ENCODE measurements around the gene PVRIG.
"Not testable (repeated sequence)": the region's sequence is repeated elsewhere in the genome, so short reads cannot be mapped to it uniquely, and the experiment has no call there.

DNA sequence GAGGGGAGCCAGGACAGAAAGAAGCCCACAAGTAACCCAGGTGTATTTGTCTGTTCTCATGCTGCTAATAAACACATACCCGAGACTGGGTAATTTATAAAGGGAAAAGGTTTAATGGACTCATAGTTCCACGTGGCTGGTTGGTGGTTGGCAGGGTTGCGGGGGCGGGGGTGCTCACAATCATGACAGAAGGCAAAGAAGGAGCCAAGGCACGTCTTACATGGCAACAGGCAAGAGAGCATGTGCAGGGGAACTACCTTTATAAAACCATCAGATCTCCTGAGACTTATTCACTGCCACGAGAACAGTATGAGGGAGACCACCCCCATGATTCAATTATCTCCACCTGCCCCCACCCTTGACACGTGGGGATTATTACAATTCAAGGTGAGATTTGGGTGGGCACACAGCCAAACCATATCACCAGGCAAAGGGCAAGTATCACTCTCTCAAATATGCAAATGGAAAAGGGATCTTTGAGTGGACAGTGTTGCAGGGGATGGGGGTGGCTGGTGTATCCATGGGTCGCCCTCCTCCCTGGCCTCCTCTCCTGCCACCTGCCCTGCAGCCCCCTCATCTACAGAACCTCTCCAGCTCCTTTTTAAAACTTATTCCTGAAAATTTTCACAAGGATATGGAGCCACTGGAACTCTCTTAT, 15.0 kb downstream of the PVRIG start:
- TF ChIP-seq, protein P1, sequence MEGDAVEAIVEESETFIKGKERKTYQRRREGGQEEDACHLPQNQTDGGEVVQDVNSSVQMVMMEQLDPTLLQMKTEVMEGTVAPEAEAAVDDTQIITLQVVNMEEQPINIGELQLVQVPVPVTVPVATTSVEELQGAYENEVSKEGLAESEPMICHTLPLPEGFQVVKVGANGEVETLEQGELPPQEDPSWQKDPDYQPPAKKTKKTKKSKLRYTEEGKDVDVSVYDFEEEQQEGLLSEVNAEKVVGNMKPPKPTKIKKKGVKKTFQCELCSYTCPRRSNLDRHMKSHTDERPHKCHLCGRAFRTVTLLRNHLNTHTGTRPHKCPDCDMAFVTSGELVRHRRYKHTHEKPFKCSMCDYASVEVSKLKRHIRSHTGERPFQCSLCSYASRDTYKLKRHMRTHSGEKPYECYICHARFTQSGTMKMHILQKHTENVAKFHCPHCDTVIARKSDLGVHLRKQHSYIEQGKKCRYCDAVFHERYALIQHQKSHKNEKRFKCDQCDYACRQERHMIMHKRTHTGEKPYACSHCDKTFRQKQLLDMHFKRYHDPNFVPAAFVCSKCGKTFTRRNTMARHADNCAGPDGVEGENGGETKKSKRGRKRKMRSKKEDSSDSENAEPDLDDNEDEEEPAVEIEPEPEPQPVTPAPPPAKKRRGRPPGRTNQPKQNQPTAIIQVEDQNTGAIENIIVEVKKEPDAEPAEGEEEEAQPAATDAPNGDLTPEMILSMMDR (IDR thresholded peaks at IDR 0.05; ENCODE audit: insufficient read depth, low read length, poor library complexity, severe bottlenecking), result not testable (repeated sequence)
- not testable (repeated sequence) for TF ChIP-seq EZH2phosphoT487 (conservative IDR thresholded peaks at IDR 0.05; ENCODE audit: low read length)
